ENCODE data around the gene GRIFIN.

Gene GRIFIN

DNA sequence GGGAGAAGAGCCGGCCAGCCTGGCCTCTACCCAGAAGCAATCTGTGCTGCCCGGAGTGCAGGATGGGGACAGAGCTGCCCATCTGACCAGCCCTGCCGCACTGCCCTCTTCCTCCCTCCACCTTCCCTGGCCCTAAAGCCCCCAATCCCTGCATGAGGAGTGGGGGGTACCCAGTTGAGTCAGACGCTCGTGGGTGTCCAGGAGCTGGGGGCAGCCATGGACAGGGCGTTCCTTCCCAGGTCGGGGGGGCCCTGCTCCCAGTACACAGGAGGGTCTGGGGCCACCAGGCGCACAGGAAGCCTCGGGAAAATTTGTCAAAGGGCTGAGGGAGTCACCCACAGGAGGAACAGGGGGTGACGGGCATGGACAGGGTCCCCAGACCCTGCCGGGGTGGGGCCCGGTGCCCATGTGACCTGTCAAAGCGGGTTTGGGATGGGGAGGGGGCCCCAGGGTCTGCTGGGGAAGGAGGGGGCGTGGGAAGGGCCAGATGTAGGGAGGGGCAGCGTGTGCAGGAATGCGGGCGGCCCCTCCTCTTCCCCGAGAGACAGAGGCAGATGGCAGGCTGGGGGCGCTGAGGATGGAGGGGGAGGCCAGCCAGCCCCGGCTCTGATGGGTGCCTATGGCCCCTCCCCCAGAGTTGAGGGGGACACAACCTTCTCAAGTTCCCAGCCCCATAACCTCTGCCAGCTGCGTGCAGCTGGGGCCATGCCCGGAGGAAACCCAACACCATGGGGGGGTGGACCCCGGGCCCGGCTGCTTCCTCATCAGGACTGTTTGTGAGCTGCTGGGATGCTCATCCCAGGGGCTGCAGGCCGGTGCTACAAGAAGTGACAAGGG, 21.5 kb upstream of the GRIFIN start:
- TF ChIP-seq, protein P1, sequence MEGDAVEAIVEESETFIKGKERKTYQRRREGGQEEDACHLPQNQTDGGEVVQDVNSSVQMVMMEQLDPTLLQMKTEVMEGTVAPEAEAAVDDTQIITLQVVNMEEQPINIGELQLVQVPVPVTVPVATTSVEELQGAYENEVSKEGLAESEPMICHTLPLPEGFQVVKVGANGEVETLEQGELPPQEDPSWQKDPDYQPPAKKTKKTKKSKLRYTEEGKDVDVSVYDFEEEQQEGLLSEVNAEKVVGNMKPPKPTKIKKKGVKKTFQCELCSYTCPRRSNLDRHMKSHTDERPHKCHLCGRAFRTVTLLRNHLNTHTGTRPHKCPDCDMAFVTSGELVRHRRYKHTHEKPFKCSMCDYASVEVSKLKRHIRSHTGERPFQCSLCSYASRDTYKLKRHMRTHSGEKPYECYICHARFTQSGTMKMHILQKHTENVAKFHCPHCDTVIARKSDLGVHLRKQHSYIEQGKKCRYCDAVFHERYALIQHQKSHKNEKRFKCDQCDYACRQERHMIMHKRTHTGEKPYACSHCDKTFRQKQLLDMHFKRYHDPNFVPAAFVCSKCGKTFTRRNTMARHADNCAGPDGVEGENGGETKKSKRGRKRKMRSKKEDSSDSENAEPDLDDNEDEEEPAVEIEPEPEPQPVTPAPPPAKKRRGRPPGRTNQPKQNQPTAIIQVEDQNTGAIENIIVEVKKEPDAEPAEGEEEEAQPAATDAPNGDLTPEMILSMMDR (IDR thresholded peaks at IDR 0.05; ENCODE audit: low read depth, low read length), result no peak
- Histone ChIP-seq H3K9me3 (no peaks in the 10 kb centered on the region), H3K4me3 (ENCODE audit: low read depth, low read length) (no peak overlapping the region), H3K27me3 (no peaks in the 10 kb centered on the region), H3K36me3 (no peaks in the 10 kb centered on the region), H3K4me1 (peaks cover 20% of the 10 kb centered on the region)
- no peak for DNase-seq

GRCh38 chr7:2497065-2497464, 20.9 kb upstream of the GRIFIN start:
- Histone ChIP-seq H3K4me1 (peaks cover 20% of the 10 kb centered on the region), H3K9me3 (no peaks in the 10 kb centered on the region), H3K4me3 (ENCODE audit: low read depth, low read length) (no peak overlapping the region), H3K36me3 (no peaks in the 10 kb centered on the region), H3K27me3 (no peaks in the 10 kb centered on the region)
- TF ChIP-seq, protein P1 (IDR thresholded peaks at IDR 0.05; ENCODE audit: low read depth, low read length), result no peak
- no peak for DNase-seq

GRCh38 chr7:2496375-2496774, 20.2 kb upstream of the GRIFIN start:
- no peaks in the 10 kb centered on the region for H3K36me3 ChIP-seq
- H3K4me3 ChIP-seq (ENCODE audit: low read depth, low read length), result no peak overlapping the region
- no peak for DNase-seq
- no peaks in the 10 kb centered on the region for H3K9me3 ChIP-seq
- TF ChIP-seq, protein P1 (IDR thresholded peaks at IDR 0.05; ENCODE audit: low read depth, low read length), result no peak
- H3K27me3 ChIP-seq, result no peaks in the 10 kb centered on the region
- H3K4me1 ChIP-seq, result peaks cover 20% of the 10 kb centered on the region

DNA sequence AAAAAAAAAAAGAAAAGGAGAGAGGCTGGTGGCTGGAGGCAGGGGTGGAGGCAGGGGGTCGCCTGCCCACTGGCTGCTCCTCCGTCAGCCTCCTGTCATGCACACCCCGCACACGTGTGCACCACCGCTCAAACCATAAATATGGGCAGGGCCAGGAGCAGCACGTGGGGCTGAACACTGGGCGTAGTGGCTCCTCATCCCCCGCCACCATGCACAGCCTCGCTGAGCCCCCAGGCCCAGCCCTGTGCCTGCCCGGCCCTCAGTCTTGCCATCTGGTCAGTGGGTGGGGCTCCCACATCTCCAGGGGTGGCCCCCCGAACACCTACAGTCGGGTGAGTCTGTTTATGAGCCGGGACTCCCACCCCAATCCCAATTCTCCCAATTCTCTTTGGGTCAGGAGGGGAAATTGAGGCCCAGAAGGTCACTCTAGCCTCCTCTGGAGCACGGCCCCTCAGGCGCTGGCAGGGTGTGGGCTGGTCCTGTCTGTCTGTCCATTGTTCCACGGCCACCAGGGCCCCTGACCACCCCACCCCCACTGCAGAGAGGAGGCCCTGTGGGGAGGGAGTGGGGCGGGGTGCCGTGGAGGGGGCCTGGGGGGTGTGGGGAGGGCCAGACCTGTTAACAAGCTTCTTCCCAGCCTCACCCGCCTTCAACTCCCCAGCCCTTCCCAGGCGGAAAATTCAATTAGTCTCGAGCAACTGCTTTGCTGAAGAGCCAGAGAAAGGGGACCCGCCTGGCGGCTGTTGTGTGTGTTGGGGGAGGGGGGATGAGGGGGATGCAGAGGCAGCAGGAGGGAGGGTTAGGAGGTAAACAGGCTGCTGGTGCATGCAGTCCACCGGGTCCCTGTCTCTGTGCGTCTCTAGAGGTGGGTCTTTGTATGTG, 19.5 kb upstream of the GRIFIN start:
- H3K36me3 ChIP-seq, result no peaks in the 10 kb centered on the region
- no peak overlapping the region for H3K4me3 ChIP-seq (ENCODE audit: low read depth, low read length)
- no peaks in the 10 kb centered on the region for H3K9me3 ChIP-seq
- H3K27me3 ChIP-seq, result no peaks in the 10 kb centered on the region
- TF ChIP-seq, protein P1 (IDR thresholded peaks at IDR 0.05; ENCODE audit: low read depth, low read length), result no peak
- peak; percentile 88 for DNase-seq
- H3K4me1 ChIP-seq, result peaks cover 20% of the 10 kb centered on the region

- H3K4me1 ChIP-seq, result peaks cover 20% of the 10 kb centered on the region
- no peak for DNase-seq
- no peaks in the 10 kb centered on the region for H3K27me3 ChIP-seq
Observed at GRCh38 chr7:2494191-2495130, 18.3 kb upstream of the GRIFIN start.

More at GRCh38 chr7:2494191-2495130, 18.3 kb upstream of the GRIFIN start:
- H3K36me3 ChIP-seq, result no peaks in the 10 kb centered on the region
- H3K9me3 ChIP-seq, result no peaks in the 10 kb centered on the region
- TF ChIP-seq, protein P1 (IDR thresholded peaks at IDR 0.05; ENCODE audit: low read depth, low read length), result no peak
- no peak overlapping the region for H3K4me3 ChIP-seq (ENCODE audit: low read depth, low read length)

Data from BE2C (cell line).